Measurements from ENCODE around the gene CR2. TPM values are rescaled to one million over a fixed set of nuclear protein-coding genes. Genes with fewer than 3 reads are reported as not detected.

Gene CR2
- total RNA-seq (under 1 TPM; 0.26 to 0.29 TPM), polyA plus RNA-seq (ENCODE audit: insufficient read length in 6 of 6) (under 1 TPM; 0.08 to 0.95 (median 0.25) TPM)
- long read RNA-seq, donor 1 = 0 reads
- long read RNA-seq, donor 2 = 0 reads
- long read RNA-seq, donor 3 = 0 reads
- long read RNA-seq, donor 4 = 0 reads
- long read RNA-seq, donor 5 = 0 reads
- long read RNA-seq, donor 6 = 0 reads
- long read RNA-seq, donor 7 = 0 reads
- long read RNA-seq, donor 8 = 0 reads
- long read RNA-seq, donor 9 = 0 reads
- long read RNA-seq, donor 10, partial matches to known transcripts = 0 of 1 reads
- long read RNA-seq, donor 10, other reads (novel, unspliced or antisense) = 1 of 1 reads
- long read RNA-seq, donor 11 = 0 reads
- long read RNA-seq, donor 12 = 0 reads

DNA sequence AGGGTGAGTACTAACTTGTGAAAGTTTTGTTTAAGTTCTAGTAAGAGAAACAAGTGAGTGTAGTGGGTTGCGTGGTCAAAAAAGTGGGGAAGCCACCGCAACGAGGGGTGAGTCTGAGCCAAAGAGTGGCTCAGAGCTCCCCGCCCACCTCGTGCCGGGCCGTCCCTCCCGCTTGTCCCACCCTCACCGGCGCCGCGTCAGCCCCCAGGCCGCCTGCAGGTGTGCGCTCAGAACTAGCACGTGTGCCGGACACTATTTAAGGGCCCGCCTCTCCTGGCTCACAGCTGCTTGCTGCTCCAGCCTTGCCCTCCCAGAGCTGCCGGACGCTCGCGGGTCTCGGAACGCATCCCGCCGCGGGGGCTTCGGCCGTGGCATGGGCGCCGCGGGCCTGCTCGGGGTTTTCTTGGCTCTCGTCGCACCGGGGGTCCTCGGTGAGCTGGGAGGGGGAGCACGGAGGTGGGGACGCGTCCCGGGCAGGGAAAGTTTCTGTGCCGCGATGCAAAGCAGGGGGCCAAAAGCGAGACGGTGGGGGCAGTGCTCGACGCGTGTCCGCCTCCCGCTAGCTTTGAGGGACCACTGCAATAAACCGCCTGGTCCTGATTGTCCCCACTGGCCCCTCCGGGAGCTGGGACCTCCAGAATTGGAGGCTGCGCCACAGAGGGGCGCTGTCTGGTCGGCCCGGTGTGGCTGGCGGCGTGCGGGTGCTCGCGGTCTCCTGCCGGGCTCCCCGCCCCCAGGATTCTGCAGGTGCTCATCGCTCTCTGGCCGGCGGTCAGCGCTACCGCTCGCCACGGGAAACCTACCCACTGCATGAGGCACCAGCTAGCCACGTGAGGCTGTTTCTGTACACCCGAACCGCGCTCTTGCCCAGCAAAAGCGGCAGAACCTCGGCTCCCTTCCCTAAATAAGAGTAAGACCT, at the start of gene CR2:
CR2 (plus strand) TSS at position 283 of the 919 bp plus-strand sequence; CDS start at position 374, 91 bp downstream.
- H3K4me1 ChIP-seq = peaks cover 10 to 15% of the 10 kb centered on the region in 2 donors
- intact Hi-C loops (cut with DNase I) = no loop called here
- no peaks in the 10 kb centered on the region for H3K9me3 ChIP-seq
- ATAC-seq = peak; percentile 97
- H3K36me3 ChIP-seq = no peaks in the 10 kb centered on the region
- DNase-seq = peak in 3 of 4 donors; percentile 51 to 87 (median 60)
- H3K4me3 ChIP-seq = peak within 1 kb of the TSS; percentile 21 to 40
- TF ChIP-seq, protein P1, sequence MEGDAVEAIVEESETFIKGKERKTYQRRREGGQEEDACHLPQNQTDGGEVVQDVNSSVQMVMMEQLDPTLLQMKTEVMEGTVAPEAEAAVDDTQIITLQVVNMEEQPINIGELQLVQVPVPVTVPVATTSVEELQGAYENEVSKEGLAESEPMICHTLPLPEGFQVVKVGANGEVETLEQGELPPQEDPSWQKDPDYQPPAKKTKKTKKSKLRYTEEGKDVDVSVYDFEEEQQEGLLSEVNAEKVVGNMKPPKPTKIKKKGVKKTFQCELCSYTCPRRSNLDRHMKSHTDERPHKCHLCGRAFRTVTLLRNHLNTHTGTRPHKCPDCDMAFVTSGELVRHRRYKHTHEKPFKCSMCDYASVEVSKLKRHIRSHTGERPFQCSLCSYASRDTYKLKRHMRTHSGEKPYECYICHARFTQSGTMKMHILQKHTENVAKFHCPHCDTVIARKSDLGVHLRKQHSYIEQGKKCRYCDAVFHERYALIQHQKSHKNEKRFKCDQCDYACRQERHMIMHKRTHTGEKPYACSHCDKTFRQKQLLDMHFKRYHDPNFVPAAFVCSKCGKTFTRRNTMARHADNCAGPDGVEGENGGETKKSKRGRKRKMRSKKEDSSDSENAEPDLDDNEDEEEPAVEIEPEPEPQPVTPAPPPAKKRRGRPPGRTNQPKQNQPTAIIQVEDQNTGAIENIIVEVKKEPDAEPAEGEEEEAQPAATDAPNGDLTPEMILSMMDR (IDR thresholded peaks at IDR 0.05) = no peak
- no peak within 1 kb of the TSS for H3K27ac ChIP-seq
- peaks cover 39 to 75% of the 10 kb centered on the region in 2 donors for H3K27me3 ChIP-seq

DNA sequence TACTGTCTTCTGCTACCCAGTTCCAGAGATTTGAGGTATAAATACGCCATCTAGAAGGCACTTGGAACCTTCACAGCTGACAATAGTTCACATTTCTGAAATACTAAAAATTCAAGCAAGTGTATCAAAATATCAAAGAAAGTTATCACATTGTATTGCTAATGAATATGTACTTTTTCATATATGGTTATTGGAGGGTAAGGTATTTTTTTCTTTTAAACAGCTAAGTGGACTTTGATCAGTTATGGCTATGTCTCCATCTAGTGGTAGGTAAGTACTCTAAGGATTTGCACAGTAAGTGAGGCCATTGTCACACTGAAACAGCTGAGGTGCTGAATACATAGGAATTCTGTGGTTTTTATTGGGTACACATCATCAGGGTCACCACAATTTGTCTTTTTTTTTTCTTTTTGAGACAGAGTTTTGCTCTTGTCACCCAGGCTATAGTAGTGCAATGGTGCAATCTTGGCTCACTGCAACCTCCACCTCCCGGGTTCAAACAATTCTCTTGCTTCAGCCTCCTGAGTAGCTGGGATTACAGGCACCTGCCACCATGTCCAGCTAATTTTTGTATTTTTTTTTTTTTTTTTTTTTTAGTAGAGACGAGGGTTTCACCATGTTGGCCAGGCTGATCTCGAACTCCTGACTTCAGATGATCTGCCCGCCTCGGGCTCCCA, 49.1 kb upstream of the CR2 start:
- Histone ChIP-seq H3K4me3 (no peak overlapping the region), H3K27ac (no peak overlapping the region), H3K27me3 (no peaks in the 10 kb centered on the region), H3K36me3 (no peaks in the 10 kb centered on the region), H3K9me3 (no peaks in the 10 kb centered on the region), H3K4me1 (peaks cover 0 to 33% of the 10 kb centered on the region in 2 donors)
- intact Hi-C loops (cut with DNase I) = loop anchor here in 1 of 2 donors (10.0 kb wide), 1 partner anchor 320 kb away; the partner anchor contains the start of gene C4BPB
- TF ChIP-seq, protein P1 (IDR thresholded peaks at IDR 0.05) = peak; percentile 71 to 83
- DNase-seq (peak in 2 of 4 donors; percentile 34 to 46), ATAC-seq (peak; percentile 97)

DNA sequence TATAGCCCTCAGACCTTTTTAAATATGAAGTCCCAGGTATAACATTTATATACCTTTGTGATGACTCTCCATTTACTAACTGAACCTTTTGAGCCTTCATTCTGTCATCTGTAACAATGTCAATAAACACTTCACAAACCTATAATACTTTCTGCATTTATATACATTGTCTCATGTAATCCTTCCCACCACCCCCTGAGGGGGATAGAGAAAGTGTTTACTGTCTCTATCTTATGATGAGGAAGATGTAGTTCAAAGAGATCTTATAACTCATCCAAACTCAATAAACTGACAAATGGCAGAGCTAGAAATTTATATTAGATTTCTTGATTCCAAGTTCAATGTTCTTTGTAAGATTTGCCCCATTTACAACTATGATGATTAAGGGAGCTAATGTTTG, 48.3 kb upstream of the CR2 start:
- TF ChIP-seq, protein P1 (IDR thresholded peaks at IDR 0.05) = no peak
- no peaks in the 10 kb centered on the region for H3K9me3 ChIP-seq
- intact Hi-C loops (cut with DNase I) = loop anchor here in 1 of 2 donors (10.0 kb wide), 1 partner anchor 321 kb away; the partner anchor contains the start of gene C4BPB
- peaks cover 0 to 36% of the 10 kb centered on the region in 2 donors for H3K4me1 ChIP-seq
- H3K4me3 ChIP-seq = no peak overlapping the region
- no peak overlapping the region for H3K27ac ChIP-seq
- H3K27me3 ChIP-seq = no peaks in the 10 kb centered on the region
- ATAC-seq (no peak), DNase-seq (no peak)
- no peaks in the 10 kb centered on the region for H3K36me3 ChIP-seq

DNA sequence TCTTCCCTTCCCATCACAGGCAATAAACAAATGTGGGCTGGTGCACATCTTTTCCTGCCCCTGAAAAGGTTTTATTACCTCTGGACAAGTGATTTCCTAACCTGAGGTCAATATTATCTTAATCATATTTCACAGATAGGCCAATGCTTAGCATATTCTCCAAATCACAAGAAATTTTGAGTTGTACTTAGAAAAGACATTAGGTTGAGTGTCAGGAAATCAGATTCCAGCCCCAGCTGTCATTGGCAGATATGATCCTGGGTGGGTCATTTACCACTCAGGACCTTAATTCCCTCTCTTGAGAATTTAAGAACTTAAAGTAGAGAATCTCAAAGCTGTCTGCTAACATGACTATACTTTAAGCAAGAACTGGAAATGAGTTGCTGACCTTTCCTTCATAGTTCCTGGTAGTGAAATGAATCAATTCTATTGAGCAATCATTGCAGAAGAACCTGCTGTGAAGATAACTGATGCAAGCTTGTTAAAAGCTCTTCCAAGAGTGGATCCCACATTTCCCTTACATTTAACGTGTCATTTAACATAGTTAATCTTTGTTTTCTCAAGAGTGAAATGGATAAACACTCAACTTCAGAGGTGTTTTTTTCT, 46.4 kb upstream of the CR2 start:
- Histone ChIP-seq H3K36me3 (no peaks in the 10 kb centered on the region), H3K4me3 (no peak overlapping the region), H3K4me1 (peaks cover 0 to 46% of the 10 kb centered on the region in 2 donors), H3K27ac (peak overlapping the region in 1 of 2 donors; percentile 86), H3K9me3 (no peaks in the 10 kb centered on the region), H3K27me3 (no peaks in the 10 kb centered on the region)
- intact Hi-C loops (cut with DNase I) = loop anchor here in 1 of 2 donors (10.0 kb wide), 1 partner anchor 323 kb away; the partner anchor contains the start of gene C4BPB
- ATAC-seq = peak; percentile 36
- TF ChIP-seq, protein P1 (IDR thresholded peaks at IDR 0.05) = no peak
- no peak for DNase-seq

Data from left lung (tissue), 14 donors.